ENCODE measurements around the gene PLS1.

- TF ChIP-seq CTCF (IDR thresholded peaks at IDR 0.05) (no peak), POLR2AphosphoS5 (IDR thresholded peaks at IDR 0.05) (no peak), POLR2A (IDR thresholded peaks at IDR 0.05) (no peak)
Measured at GRCh38 chr3:142693136-142693853, 97.1 kb downstream of the PLS1 start.
